Stimulated activated CD4-positive, alpha-beta T cell treated with anti-CD3 and anti-CD28 coated beads, Interleukin-15, amount 100 ng/mL, for 1 hour (primary cell): ENCODE results near the gene CAPN6.

Experiments used
- DNase-seq, 2 donors: peaks; one replicate each; pipeline ENCODE4 v3.0.0-alpha.2; 2020; ENCODE audit warnings: low read depth in 1 of 2, low spot score in 1 of 2

Gene CAPN6

GRCh38 chrX:111207851-111208250 lies 62.4 kb downstream of the CAPN6 start:
- DNase-seq: no peak

GRCh38 chrX:111200327-111200726 lies 70.0 kb downstream of the CAPN6 start:
- no peak for DNase-seq

- DNase-seq: no peak
Measured at GRCh38 chrX:111199505-111199904, 70.8 kb downstream of the CAPN6 start.
